Measurements from ENCODE around the gene NOXA1.

Gene NOXA1

DNA sequence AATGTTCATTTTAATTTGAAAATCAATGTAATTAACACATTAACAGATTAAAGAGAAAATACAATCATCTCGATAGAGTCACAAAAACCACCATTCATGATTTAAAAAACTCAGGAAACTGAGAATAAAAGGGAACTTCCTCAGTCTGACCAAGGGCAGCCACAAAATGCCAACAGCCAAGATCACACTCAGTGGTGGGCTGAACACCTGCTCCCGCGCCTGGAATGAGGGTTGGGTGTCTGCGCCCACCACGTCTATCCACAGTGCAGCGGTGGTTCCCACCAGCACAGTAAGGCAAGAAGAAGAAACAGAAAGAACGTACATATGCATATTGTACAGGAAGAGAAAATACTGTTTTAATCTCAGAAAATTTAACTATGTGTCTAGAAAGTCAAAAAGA lies 47.6 kb downstream of the NOXA1 start:
- DNase-seq: no peak

- no peak for DNase-seq
Observed at GRCh38 chr9:137474271-137474670, 51.1 kb downstream of the NOXA1 start.

- no peak for DNase-seq
Observed at GRCh38 chr9:137475666-137476065, 52.5 kb downstream of the NOXA1 start.

GRCh38 chr9:137476856-137477255 lies 53.7 kb downstream of the NOXA1 start:
- DNase-seq: no peak

- no peak for DNase-seq
Observed at GRCh38 chr9:137477778-137478612, 54.8 kb downstream of the NOXA1 start.

- no peak for DNase-seq
Observed at GRCh38 chr9:137478613-137478961, 55.4 kb downstream of the NOXA1 start.

DNA sequence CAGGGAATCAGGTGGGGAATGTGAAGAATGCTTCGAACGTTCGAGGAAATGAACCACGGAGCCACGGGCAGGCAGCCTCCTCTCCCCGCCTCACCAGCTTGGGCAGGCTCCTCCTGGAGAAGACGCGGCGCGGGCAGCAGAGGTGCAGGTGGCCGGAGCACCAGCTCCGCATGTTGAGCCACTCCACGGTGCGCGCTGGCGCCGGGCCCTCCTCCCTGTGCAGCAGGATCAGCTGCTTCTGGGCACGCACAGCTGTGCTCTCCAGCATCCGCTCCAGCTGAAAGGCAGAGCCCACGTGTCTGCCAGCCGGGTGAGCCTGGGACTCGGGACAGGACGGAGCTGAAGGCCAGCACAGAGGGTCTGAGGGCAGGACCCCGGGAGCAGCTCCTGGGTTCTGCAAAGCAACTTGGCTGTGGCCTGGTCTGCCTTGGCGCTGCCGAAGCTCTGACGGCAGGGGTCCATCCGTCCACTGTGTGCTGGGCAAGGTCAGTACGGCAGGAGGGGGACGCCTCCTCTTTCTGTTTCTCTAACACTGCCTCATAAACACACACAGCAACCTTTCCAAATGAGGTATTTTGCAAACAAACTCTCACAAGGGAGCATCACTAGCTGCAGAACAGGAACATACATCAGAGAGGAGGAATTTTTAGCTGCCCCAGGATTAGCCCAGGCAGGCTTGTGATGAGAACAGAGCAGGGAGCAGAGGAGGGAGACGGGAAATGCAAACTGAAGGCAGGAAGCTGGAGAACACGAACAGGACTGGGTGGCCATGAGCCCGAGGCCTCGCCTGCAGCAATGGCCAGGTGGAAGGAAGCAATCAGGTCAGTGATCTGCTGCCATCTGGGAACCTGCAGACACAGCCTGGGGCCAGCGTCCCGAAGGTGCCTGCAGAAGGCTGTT lies 56.0 kb downstream of the NOXA1 start:
- no peak for DNase-seq

DNA sequence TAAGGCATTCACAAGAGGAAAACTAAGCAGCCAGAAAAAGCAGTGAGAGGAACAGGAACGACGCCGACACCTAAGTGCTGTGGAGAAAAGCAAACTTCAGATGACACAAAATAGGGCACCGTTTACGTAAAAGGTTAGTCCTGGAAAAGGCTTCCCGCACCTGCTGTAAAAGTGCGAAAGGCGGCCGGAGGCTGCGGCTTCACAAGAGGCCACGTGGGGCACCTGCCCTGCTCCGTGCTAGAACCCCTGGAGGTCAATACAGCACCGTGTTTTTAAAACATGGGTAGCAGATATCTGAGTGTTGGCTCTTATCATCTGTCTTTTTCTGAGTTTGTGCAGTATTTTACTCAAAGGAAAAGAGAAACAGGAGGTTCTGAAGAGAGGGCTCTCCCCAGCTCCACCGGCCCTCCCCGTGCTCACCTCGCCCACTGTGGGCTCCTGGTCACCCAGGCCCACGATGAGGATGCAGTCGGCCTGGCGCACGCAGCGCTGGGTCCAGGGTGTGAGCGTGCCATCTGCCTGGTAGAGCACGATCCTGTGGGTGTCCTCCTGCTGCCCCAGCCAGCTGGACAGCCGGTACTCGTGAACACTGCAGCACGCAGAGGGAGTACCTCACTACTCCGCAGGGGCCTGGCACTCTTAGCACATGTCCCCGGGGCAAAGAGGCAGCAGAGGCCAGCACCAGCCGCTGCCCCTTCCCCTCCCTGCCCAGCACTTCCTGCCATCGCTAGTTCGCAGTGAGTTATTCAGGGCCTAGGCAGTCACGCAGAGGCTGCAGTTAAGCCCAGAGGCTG lies 56.9 kb downstream of the NOXA1 start:
- DNase-seq: no peak

DNA sequence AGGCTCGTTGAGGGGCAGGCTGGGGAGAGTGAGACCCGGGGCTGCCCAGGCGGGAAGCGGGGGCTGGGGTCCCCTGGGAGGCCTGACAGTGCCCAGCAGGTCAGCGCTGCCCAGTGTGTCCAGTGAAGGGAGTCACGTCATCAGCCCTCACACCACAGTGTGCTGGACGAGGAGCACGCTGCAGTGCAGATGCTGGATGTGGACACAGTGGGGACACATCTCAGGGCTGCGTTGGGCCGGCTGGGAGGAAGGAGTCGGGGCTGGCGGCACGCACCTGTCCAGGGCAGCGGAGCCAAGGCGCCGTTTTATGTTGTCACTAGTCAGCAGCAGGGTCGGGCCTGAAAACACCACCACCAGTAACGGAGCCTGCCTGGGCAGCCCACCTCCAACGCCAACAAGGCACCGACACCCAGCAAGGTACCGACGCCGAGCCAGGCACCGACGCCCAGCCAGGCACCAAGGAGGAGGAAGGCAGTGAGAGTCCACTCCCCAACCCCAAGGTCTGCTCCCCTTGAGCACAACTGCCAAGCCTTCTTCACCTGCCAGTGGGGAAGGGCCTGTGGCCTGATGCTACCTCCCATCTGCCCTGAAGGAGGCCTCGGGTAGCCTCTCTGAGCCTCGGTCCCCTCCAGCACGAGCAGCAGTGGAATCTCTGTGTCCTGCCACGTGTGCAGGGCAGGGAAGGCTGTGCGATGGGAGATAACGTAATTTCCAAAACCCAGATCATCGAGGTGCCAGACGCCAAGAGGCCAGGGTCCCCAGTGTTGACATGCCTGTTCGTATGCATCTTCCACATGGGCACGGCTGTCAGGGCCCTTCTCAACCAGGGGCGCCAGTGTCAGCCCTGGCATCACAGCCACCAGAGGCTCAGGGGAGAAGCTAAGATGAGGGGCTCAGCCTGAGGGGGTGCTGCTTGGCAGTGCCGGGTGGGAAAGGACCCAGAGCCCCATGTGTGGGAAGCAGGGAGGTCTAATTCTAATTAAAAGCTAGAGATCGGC lies 57.8 kb downstream of the NOXA1 start:
- DNase-seq: no peak

- no peak for DNase-seq
Observed at GRCh38 chr9:137482094-137482781, 59.0 kb downstream of the NOXA1 start.

Data from NCI-H2107 (cell line).